ENCODE results near the gene ATP7B. TPM values are rescaled to one million over a fixed set of nuclear protein-coding genes. Genes with fewer than 3 reads are reported as not detected.

The ATP7B gene
- total RNA-seq, 2 experiments from 2014 or later, result 0.40 to 0.76 TPM

- ChIA-PET CTCF (ENCODE audit: unreplicated experiment) (no interaction called here), POLR2A (interaction anchor here (0.6 to 1.0 kb wide), 3 partner anchors 10 to 58 kb away, joined by 3 to 5 read pairs (median 3); no protein-coding TSS in a partner anchor)
- H3K4me1 ChIP-seq (ENCODE audit: insufficient read depth, low read length, poor library complexity, severe bottlenecking), result no peaks in the 10 kb centered on the region
- no peaks in the 10 kb centered on the region for H3K9me2 ChIP-seq (ENCODE audit: insufficient read depth, low read length)
- BruUV-seq (replicated peaks), result no TSS peak
- DNase-seq (ENCODE audit: low spot score), result no peak
- H3K4me3 ChIP-seq (ENCODE audit: low read depth, low read length, poor library complexity, severe bottlenecking), result no peak overlapping the region
- no peak for TF ChIP-seq EZH2phosphoT487 (IDR thresholded peaks at IDR 0.05; ENCODE audit: borderline replicate concordance, low read depth, low read length)
- no peak for TF ChIP-seq CTCF (conservative IDR thresholded peaks at IDR 0.05; ENCODE audit: low read length)
- H4K20me1 ChIP-seq (ENCODE audit: insufficient read depth, low read length), result no peaks in the 10 kb centered on the region
- H3K27ac ChIP-seq (ENCODE audit: low read depth, low read length, poor library complexity, severe bottlenecking), result no peak overlapping the region
- no peaks in the 10 kb centered on the region for H3K9me3 ChIP-seq (ENCODE audit: low read length)
- no peaks in the 10 kb centered on the region for H3K36me3 ChIP-seq (ENCODE audit: insufficient read depth, low read length)
- no peak overlapping the region for H3K4me2 ChIP-seq (ENCODE audit: low read length)
- intact Hi-C loops (cut with micrococcal nuclease; ENCODE audit: unreplicated experiment), result no loop called here
- no peak overlapping the region for H2AFZ ChIP-seq (ENCODE audit: low read length)
- H3K79me2 ChIP-seq (ENCODE audit: insufficient read depth, low read depth, low read length), result no peaks in the 10 kb centered on the region
These were observed 40.1 kb upstream of the ATP7B start for GRCh38 chr13:52051400-52051799.

GRCh38 chr13:52048516-52048915, 37.3 kb upstream of the ATP7B start:
- no peaks in the 10 kb centered on the region for H3K36me3 ChIP-seq (ENCODE audit: insufficient read depth, low read length)
- H3K4me1 ChIP-seq (ENCODE audit: insufficient read depth, low read length, poor library complexity, severe bottlenecking), result no peaks in the 10 kb centered on the region
- intact Hi-C loops (cut with micrococcal nuclease; ENCODE audit: unreplicated experiment), result no loop called here
- BruUV-seq (replicated peaks), result no TSS peak
- no peak overlapping the region for H3K4me2 ChIP-seq (ENCODE audit: low read length)
- TF ChIP-seq CTCF (conservative IDR thresholded peaks at IDR 0.05; ENCODE audit: low read length) (no peak), EZH2phosphoT487 (IDR thresholded peaks at IDR 0.05; ENCODE audit: borderline replicate concordance, low read depth, low read length) (no peak)
- H3K4me3 ChIP-seq (ENCODE audit: low read depth, low read length, poor library complexity, severe bottlenecking), result no peak overlapping the region
- H3K27ac ChIP-seq (ENCODE audit: low read depth, low read length, poor library complexity, severe bottlenecking), result no peak overlapping the region
- POLR2A ChIA-PET, result interaction anchor here (0.7 kb wide), 1 partner anchor 27 kb away, joined by 3 read pairs; no protein-coding TSS in a partner anchor
- H3K79me2 ChIP-seq (ENCODE audit: insufficient read depth, low read depth, low read length), result no peaks in the 10 kb centered on the region
- H2AFZ ChIP-seq (ENCODE audit: low read length), result no peak overlapping the region
- no peak for DNase-seq (ENCODE audit: low spot score)
- CTCF ChIA-PET (ENCODE audit: unreplicated experiment), result no interaction called here
- H4K20me1 ChIP-seq (ENCODE audit: insufficient read depth, low read length), result no peaks in the 10 kb centered on the region
- no peaks in the 10 kb centered on the region for H3K9me2 ChIP-seq (ENCODE audit: insufficient read depth, low read length)
- H3K9me3 ChIP-seq (ENCODE audit: low read length), result no peaks in the 10 kb centered on the region

GRCh38 chr13:52047463-52047862, 36.2 kb upstream of the ATP7B start:
- no peak overlapping the region for H3K4me3 ChIP-seq (ENCODE audit: low read depth, low read length, poor library complexity, severe bottlenecking)
- H3K4me2 ChIP-seq (ENCODE audit: low read length), result no peak overlapping the region
- H3K4me1 ChIP-seq (ENCODE audit: insufficient read depth, low read length, poor library complexity, severe bottlenecking), result no peaks in the 10 kb centered on the region
- H3K79me2 ChIP-seq (ENCODE audit: insufficient read depth, low read depth, low read length), result no peaks in the 10 kb centered on the region
- H3K9me3 ChIP-seq (ENCODE audit: low read length), result no peaks in the 10 kb centered on the region
- H4K20me1 ChIP-seq (ENCODE audit: insufficient read depth, low read length), result no peaks in the 10 kb centered on the region
- ChIA-PET CTCF (ENCODE audit: unreplicated experiment) (no interaction called here), POLR2A (no interaction called here)
- no peaks in the 10 kb centered on the region for H3K36me3 ChIP-seq (ENCODE audit: insufficient read depth, low read length)
- no peak overlapping the region for H3K27ac ChIP-seq (ENCODE audit: low read depth, low read length, poor library complexity, severe bottlenecking)
- no peak overlapping the region for H2AFZ ChIP-seq (ENCODE audit: low read length)
- TF ChIP-seq CTCF (conservative IDR thresholded peaks at IDR 0.05; ENCODE audit: low read length), result no peak
- TF ChIP-seq EZH2phosphoT487 (IDR thresholded peaks at IDR 0.05; ENCODE audit: borderline replicate concordance, low read depth, low read length), result no peak
- intact Hi-C loops (cut with micrococcal nuclease; ENCODE audit: unreplicated experiment), result no loop called here
- no TSS peak for BruUV-seq (replicated peaks)
- DNase-seq (ENCODE audit: low spot score), result no peak
- H3K9me2 ChIP-seq (ENCODE audit: insufficient read depth, low read length), result no peaks in the 10 kb centered on the region
